ENCODE results near the gene GCNT4.

GRCh38 chr5:75018805-75019587, 33.4 kb downstream of the GCNT4 start:
- TF ChIP-seq CTCF (IDR thresholded peaks at IDR 0.05) (no peak), POLR2A (IDR thresholded peaks at IDR 0.05) (no peak)

Data from prostate gland (tissue), 2 donors.